GM12891 (cell line): ENCODE measurements around the gene ARL4D.

ENCODE experiments used
- PAX5 ChIP-seq: IDR thresholded peaks from 2 replicates; pipeline ENCODE4 v1.6.1; 2011; ENCODE audit warnings: low read length, moderate library complexity, mild to moderate bottlenecking; ENCODE audit not compliant: insufficient read depth, severe bottlenecking
- POLR2A ChIP-seq: IDR thresholded peaks from 2 replicates; pipeline ENCODE4 v1.6.1; 2011; ENCODE audit warnings: low read depth, low read length, control low read depth
- POLR2AphosphoS5 ChIP-seq: IDR thresholded peaks from 2 replicates; pipeline ENCODE4 v1.6.1; 2011; ENCODE audit warnings: low read depth, low read length, control low read depth
- SPI1 ChIP-seq: IDR thresholded peaks from 2 replicates; pipeline ENCODE4 v1.6.1; 2011; ENCODE audit warnings: low read depth, low read length, control low read depth
- TAF1 ChIP-seq: IDR thresholded peaks from 2 replicates; pipeline ENCODE4 v1.6.1; 2011; ENCODE audit warnings: low read depth, low read length, control low read depth

DNA sequence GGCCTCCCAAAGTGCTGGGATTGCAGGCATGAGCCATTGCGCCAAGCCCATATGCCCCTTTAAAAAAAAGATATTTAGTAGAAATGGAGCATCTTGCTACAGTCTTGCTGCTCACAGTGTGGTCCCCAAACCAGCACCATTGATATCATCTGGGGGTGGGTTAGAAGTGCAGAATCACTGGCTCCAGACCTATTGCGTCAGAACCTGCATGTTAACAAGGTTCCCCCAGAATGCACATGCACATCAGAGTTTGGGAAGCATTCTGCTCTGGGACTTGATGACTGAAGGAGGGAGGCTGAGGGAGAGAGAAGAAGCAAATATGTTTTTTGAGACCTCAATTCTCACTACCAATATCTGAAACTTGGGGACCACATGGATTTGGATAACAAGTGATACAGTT is 16.0 kb upstream of the ARL4D start:
- TF ChIP-seq POLR2AphosphoS5: no peak
- no peak for TF ChIP-seq TAF1
- no peak for TF ChIP-seq POLR2A
- no peak for TF ChIP-seq SPI1
- TF ChIP-seq PAX5: no peak
